Germinal center (tissue), 1 donor: ENCODE results near the gene UGT1A5.

ENCODE experiments used
- DNase-seq: peaks from one replicate; pipeline ENCODE4 v3.0.0; 2012; ENCODE audit warnings: mixed read lengths, low spot score

The UGT1A5 gene

DNA sequence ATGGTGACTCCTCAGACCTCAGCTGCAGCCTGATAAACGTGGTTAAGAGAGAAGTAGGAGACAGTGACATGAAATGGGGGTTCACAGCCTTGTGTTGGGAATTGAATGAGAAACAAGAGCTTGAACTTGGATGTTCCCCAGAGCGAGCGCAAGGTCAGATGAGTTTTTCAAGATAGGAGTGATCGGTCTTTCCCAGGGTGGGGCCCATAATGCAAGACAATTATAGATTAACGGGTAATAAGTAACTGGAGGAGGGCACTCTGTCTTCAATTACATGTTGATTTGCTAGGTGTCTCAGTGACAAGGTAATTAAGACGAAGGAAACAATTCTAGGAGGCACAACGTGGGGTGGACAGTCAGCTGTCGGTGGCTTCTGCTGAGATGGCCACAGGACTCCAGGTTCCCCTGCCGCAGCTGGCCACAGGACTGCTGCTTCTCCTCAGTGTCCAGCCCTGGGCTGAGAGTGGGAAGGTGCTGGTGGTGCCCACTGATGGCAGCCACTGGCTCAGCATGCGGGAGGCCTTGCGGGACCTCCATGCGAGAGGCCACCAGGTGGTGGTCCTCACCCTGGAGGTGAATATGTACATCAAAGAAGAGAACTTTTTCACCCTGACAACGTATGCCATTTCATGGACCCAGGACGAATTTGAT is at the start of gene UGT1A5:
Gene UGT1A5, plus strand, starts transcription at position 297 of the 651 bp plus-strand sequence. Its CDS starts 85 bp downstream, at position 382.
- no peak for DNase-seq

- no peak for DNase-seq
These were observed 48.8 kb upstream of the UGT1A5 start for GRCh38 chr2:233663911-233664310.

DNA sequence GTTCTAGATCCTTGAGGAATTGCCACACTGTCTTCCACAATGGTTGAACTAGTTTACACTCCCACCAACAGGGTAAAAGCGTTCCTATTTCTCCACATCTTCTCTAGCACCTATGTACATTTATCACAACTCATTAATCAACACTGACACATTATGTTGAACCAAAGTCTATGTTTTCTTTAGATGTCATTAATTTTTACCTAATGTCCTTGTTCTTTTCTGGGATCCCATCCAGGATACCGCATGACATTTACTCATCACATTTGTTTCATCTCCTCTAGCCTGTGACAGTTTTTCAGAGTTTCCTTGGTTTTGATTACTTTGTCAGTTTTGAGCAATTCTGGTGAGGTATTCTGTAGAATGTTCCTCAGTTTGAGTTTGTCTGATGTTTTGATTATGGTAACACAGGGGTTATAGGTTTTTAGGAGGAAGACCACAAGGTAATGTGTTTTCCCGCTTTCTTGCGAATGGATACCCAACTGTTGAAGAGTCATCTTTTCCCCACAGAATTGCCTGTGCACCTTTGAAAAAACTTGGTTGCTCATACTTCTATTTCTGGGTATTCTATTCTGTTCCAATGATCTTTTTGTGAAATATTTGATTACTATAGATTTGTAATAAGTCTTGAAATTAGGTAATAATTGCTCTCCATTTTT is 44.0 kb upstream of the UGT1A5 start:
- DNase-seq: no peak

- no peak for DNase-seq
These were observed 41.2 kb upstream of the UGT1A5 start, which contains the start of gene UGT1A9 for GRCh38 chr2:233671290-233672161. UGT1A9 (plus strand) TSS chr2:233671898; CDS start chr2:233671935, 37 bp downstream.

DNA sequence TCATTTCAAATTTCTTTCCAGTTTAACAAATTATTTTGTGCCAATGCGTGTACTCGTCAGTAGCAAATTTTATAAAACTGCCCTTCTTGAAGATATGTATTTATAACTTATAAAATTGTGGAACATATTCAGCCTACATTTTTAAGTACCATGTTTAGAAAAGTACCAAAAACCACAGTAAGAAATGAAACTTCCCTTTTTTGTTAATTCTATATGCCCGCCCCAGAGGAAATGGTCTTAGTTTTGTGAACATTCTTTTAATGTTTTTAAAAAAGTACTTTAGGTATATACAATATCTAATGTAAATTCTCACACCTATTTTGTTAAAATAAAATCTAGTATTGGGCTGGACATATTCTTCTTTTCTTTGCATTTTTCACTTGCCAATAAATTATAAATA is 39.8 kb upstream of the UGT1A5 start:
- DNase-seq: no peak

- DNase-seq: no peak
These were observed 38.8 kb upstream of the UGT1A5 start for GRCh38 chr2:233673896-233674295.

GRCh38 chr2:233674314-233674713 is 38.4 kb upstream of the UGT1A5 start:
- DNase-seq: no peak

DNA sequence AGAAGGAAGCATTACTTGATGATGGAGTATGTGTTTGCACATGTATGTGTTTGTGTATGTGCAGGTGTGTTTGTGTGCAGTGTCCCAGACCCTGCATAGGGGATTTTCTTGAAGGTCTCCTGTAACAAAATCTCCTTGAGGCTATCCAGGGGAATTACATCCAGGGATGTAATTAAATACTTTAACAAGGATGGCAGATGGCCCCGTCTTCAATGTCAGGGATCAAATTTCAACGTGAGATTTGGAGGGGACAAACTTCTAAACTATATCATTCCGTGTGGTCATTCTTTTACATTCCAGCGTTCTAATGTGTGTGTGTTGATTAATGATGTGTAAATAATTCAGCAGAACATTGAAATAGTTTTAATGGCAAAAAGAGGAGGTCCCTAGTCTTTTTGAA is 37.7 kb upstream of the UGT1A5 start:
- no peak for DNase-seq

- no peak for DNase-seq
These were observed 36.7 kb upstream of the UGT1A5 start for GRCh38 chr2:233676046-233676445.

GRCh38 chr2:233679196-233679595 is 33.5 kb upstream of the UGT1A5 start:
- DNase-seq: no peak

GRCh38 chr2:233680361-233681045 is 32.2 kb upstream of the UGT1A5 start:
- DNase-seq: no peak

- DNase-seq: no peak
These were observed 31.1 kb upstream of the UGT1A5 start, which contains the start of gene UGT1A7 for GRCh38 chr2:233681521-233682099. UGT1A7 (plus strand) TSS chr2:233681901; CDS start chr2:233681938, 37 bp downstream.

DNA sequence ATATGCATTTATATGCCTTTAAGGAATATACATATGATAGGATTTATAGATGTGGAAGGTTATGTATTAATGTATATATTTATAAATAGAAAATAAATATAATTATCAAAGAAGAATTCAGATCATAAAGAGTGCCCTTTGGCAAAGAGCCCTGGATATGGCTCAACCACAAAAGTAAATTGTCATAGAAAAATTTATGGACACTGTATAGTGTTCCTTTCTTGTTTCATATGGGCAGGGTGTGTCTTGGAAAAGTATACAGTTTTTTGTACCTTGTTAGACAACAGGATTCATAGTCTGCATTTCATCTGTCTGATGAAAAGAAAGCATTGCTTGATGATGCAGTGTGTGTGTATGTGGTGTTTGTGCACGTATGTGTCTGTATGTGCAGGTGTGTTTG is 28.1 kb upstream of the UGT1A5 start:
- DNase-seq: no peak

- DNase-seq: no peak
These were observed 25.8 kb upstream of the UGT1A5 start for GRCh38 chr2:233686928-233687327.

DNA sequence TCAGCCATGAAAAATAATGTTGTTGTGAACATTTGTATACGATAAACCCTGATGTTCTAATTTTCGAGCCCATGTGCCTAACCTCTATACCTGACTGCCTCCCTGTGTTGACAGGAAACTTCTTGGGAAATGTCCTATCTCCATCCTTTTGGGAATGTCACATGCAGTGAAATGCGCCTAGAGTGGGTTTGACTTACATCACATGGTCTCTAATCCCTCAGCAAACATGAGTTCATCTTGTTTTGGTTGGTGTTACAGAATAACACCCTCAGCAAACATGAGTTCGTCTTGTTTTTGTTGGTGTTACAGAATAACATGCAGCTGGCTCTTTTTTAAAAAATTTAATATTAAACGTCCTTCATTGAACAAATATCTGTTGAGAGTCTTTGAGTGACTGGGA is 24.4 kb upstream of the UGT1A5 start:
- no peak for DNase-seq

DNA sequence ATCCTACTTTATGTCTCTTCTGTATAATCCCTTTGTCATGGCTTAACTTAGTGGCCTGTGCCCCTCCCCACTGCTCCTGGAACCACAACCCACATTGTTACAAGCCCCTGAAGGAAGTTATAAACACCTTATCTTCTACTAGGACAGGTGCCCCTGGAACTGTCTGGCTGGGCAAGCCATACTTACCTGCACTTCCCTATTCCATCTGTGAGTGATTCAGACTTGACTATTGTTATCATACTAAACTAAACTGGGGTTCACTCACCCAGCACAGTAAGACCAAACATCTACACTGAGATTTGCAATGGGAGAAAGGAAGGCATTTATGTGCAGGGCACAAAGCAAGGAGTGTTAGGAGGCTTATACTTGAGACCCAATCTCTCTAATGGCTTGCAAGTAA is 23.7 kb upstream of the UGT1A5 start:
- no peak for DNase-seq

GRCh38 chr2:233689501-233689900 is 23.2 kb upstream of the UGT1A5 start:
- no peak for DNase-seq

- DNase-seq: no peak
These were observed 22.3 kb upstream of the UGT1A5 start for GRCh38 chr2:233690444-233690843.

DNA sequence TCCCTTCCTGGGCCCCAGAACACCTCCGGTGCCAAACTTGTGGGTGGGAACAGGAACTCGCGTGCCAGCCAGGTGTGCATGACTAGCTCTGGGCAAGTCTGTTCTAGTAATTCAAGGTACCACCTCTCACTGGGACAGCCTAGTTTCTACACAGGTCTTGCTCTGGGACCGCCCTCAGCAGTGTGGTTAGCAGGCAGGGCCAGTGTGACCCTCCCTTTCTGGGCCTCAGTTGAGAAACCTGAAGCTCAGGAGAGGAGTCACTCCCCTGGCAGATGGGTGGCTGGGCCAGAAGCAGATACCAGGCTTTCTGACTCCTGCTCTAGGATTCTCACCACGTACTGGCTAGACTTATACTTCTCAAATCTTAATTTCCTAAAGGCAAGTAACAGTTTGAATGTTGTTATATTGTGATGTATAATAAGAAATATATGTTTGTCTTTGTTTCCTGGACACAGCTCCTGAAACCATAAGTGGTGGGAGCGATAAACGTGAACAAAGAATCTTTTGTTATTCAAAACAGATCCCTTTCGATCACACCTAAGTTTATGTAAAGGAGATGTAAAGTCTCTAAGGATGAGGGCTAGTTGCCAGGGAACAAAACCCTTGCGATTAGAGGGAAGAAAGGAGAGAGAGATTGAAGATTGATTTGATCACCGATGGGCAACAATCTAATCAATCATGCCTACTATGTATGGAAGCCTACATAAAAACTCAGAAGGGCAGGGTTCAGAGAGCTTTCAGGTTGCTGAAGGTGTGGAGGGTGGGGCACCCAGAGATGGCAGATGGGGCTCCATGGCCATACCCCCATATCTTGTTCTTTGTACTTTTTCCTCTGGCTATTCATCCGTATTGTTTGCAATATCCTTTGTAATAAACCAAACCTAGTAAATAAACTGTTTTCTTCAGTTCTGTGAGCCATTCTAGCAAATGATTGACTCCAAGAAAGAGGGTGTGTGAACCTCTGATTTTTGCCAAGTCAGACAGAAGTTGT is 21.0 kb upstream of the UGT1A5 start:
- no peak for DNase-seq

- no peak for DNase-seq
These were observed 20.1 kb upstream of the UGT1A5 start, which contains the start of gene UGT1A6 for GRCh38 chr2:233692648-233693047. UGT1A6 (plus strand) TSS chr2:233692890; CDS start chr2:233693005, 115 bp downstream.
